Naive B cell (primary cell): ENCODE measurements around the gene FCHSD2. TPM values are rescaled to one million over a fixed set of nuclear protein-coding genes. Genes with fewer than 3 reads are reported as not detected.

Source experiments
- ATAC-seq, 2 donors: fragments of 150-1000 bp; cut with Tn5 transposase; 2 replicates each; pipeline ENCODE4 v1.10.0; 2021; ENCODE audit warnings: low read depth in 2 of 2, mild to moderate bottlenecking in 2 of 2, moderate library complexity in 2 of 2
- DNase-seq: peaks from one replicate; pipeline ENCODE4 v3.0.0; 2022
- H3K27ac Mint-ChIP-seq, 6 donors: one replicate each; pipeline ENCODE4 v1.8.0; 2020 to 2022; ENCODE audit warnings: mild to moderate bottlenecking in 6 of 6, mixed read lengths in 6 of 6, moderate library complexity in 5 of 6, inconsistent platforms in 2 of 6
- H3K27me3 Mint-ChIP-seq, 3 donors: one replicate each; pipeline ENCODE4 v1.8.0; 2021 to 2022; ENCODE audit warnings: mixed read lengths in 3 of 3, mild to moderate bottlenecking in 1 of 3
- H3K36me3 Mint-ChIP-seq, 2 donors: one replicate each; pipeline ENCODE4 v1.8.0; 2020 to 2022; ENCODE audit warnings: mixed read lengths in 2 of 2, inconsistent platforms in 1 of 2, mild to moderate bottlenecking in 1 of 2
- H3K4me1 Mint-ChIP-seq, 3 donors: one replicate each; pipeline ENCODE4 v1.8.0; 2020 to 2022; ENCODE audit warnings: mixed read lengths in 3 of 3, inconsistent platforms in 1 of 3, mild to moderate bottlenecking in 1 of 3, moderate library complexity in 1 of 3
- H3K4me3 Mint-ChIP-seq, 8 donors: one replicate each; pipeline ENCODE4 v1.8.0; 2020 to 2022; ENCODE audit warnings: mild to moderate bottlenecking in 8 of 8, mixed read lengths in 8 of 8, moderate library complexity in 8 of 8, inconsistent platforms in 2 of 8
- H3K9me3 Mint-ChIP-seq, 7 donors: one replicate each; pipeline ENCODE4 v1.8.0; 2020 to 2022; ENCODE audit warnings: mixed read lengths in 7 of 7, mild to moderate bottlenecking in 5 of 7, inconsistent platforms in 2 of 7, moderate library complexity in 1 of 7
- polyA plus RNA-seq, 6 donors: library from polyadenylated mRNA; unstranded; fragments of 300-500 nt; fragmentation: Illumina TruSeq; gene quantifications; one replicate each; pipeline ENCODE4 v1.2.3, GENCODE V29; 2021; ENCODE audit warnings: low read depth in 6 of 6

The FCHSD2 gene
- polyA plus RNA-seq, 6 donors from 2014 or later, result 43.0 to 134 (median 104) TPM

GRCh38 chr11:72787216-72788104, 354.7 kb downstream of the FCHSD2 start:
- no peaks in the 10 kb centered on the region for H3K36me3 Mint-ChIP-seq
- H3K9me3 Mint-ChIP-seq, result no peaks in the 10 kb centered on the region
- peaks cover 21 to 47% (median 43%) of the 10 kb centered on the region in 3 donors for H3K4me1 Mint-ChIP-seq
- H3K27ac Mint-ChIP-seq, result peak overlapping the region; percentile 52 to 96 (median 92)
- ATAC-seq, result peak; percentile 80 to 83
- DNase-seq, result peak; percentile 64
- no peaks in the 10 kb centered on the region for H3K27me3 Mint-ChIP-seq
- peak overlapping the region; percentile 33 to 87 (median 65) for H3K4me3 Mint-ChIP-seq

Other genes starting within 250 kb of the FCHSD2 start
- gene P2RY2, start 76.0 kb upstream of the FCHSD2 start, polyA plus RNA-seq, result under 1 TPM in 1 of 6 donors, not detected in 5; 0.18 TPM
- gene P2RY6, start 130.0 kb upstream of the FCHSD2 start, polyA plus RNA-seq, result not detected
- gene ARHGEF17, start 166.0 kb upstream of the FCHSD2 start, polyA plus RNA-seq, result not detected
- gene RELT, start 234.1 kb upstream of the FCHSD2 start, polyA plus RNA-seq, result 10 to 100 TPM; 16.3 to 35.1 (median 21.2) TPM